KG1 (cell line): ENCODE measurements around the gene LRRTM3.

Experiments
- DNase-seq: peaks from one replicate; lab custom pipeline; 2025; lab: John Stamatoyannopoulos, UW

Gene LRRTM3

GRCh38 chr10:67140641-67141040, 214.8 kb downstream of the LRRTM3 start:
- no peak for DNase-seq

DNA sequence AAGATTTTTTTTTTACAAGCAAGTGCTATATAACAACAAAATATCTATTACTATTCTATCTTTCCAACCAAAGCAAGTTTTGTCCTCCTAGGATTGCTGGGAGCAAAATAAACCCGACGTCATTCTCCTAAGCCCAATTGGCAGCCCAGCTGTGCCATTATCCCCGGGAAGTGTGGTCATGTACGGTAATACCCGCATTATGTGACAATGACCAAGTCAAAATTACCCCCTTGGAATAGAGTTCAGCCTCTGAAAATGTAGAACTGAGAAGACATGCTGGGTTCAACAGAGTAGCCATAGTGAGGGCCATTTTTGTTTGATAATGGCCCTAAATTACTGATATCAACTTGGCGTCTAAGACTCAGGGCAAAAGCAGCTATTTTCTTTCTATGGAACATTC, 215.5 kb downstream of the LRRTM3 start:
- DNase-seq: no peak

GRCh38 chr10:67144530-67144929, 218.7 kb downstream of the LRRTM3 start:
- no peak for DNase-seq
